ENCODE data around the gene FBXW11. TPM values are rescaled to one million over a fixed set of nuclear protein-coding genes. Genes with fewer than 3 reads are reported as not detected.

FBXW11 gene
- total RNA-seq, 1 donor from 2014 or later = 64.7 TPM

DNA sequence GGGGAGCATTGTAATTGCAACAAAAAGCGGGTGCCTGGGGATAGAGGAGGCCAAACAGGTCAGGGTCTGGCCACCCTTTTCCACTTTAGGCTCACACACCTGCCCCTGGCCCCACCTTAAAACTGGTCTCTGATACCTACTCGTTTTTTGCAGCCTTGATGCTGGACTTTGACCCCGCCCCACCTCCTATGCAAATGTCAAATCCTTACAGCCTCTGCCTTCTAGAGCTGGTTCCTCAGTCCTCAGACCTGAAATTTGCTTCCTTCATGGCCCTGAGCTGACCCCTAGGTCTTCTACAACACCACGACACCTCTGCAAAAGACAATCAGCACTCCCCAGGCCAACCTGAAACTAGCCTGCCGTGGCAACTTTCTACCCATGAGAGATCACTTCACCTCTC, 183.2 kb downstream of the FBXW11 start:
- Histone ChIP-seq H3K27ac (ENCODE audit: low read depth, low read length) (no peak overlapping the region), H3K27me3 (ENCODE audit: insufficient read depth, low read length) (peaks cover 7% of the 10 kb centered on the region), H3K9me3 (ENCODE audit: insufficient read depth, low read depth, low read length) (no peaks in the 10 kb centered on the region), H3K9ac (ENCODE audit: low read length) (no peak overlapping the region), H4K20me1 (ENCODE audit: insufficient read depth, low read length) (no peaks in the 10 kb centered on the region), H3K4me1 (ENCODE audit: insufficient read depth, low read length) (no peaks in the 10 kb centered on the region), H3K36me3 (ENCODE audit: insufficient read depth, low read length) (no peaks in the 10 kb centered on the region), H3K79me2 (ENCODE audit: insufficient read depth, low read length) (no peaks in the 10 kb centered on the region), H3K4me3 (ENCODE audit: insufficient read depth, low read depth, low read length) (no peak overlapping the region), H3K4me2 (ENCODE audit: low read length) (no peak overlapping the region), H2AFZ (ENCODE audit: low read depth, low read length) (no peak overlapping the region)
- DNase-seq (ENCODE audit: low read depth) = no peak
- H3K27me3 Mint-ChIP-seq (ENCODE audit: low read depth, unreplicated experiment) = peaks cover 38% of the 10 kb centered on the region
- no peak overlapping the region for H3K4me3 Mint-ChIP-seq (ENCODE audit: unreplicated experiment)
- no peak for FAIRE-seq
- peaks cover 5% of the 10 kb centered on the region for H3K36me3 Mint-ChIP-seq (ENCODE audit: low read depth, unreplicated experiment)
- H3K27ac Mint-ChIP-seq (ENCODE audit: unreplicated experiment) = no peak overlapping the region
- H3K4me1 Mint-ChIP-seq (ENCODE audit: low read depth, unreplicated experiment) = peaks cover 10% of the 10 kb centered on the region
- H3K9me3 Mint-ChIP-seq (ENCODE audit: unreplicated experiment) = peaks cover 20% of the 10 kb centered on the region
- TF ChIP-seq, protein P1, sequence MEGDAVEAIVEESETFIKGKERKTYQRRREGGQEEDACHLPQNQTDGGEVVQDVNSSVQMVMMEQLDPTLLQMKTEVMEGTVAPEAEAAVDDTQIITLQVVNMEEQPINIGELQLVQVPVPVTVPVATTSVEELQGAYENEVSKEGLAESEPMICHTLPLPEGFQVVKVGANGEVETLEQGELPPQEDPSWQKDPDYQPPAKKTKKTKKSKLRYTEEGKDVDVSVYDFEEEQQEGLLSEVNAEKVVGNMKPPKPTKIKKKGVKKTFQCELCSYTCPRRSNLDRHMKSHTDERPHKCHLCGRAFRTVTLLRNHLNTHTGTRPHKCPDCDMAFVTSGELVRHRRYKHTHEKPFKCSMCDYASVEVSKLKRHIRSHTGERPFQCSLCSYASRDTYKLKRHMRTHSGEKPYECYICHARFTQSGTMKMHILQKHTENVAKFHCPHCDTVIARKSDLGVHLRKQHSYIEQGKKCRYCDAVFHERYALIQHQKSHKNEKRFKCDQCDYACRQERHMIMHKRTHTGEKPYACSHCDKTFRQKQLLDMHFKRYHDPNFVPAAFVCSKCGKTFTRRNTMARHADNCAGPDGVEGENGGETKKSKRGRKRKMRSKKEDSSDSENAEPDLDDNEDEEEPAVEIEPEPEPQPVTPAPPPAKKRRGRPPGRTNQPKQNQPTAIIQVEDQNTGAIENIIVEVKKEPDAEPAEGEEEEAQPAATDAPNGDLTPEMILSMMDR (IDR thresholded peaks at IDR 0.05; ENCODE audit: insufficient read depth, low read depth, low read length) = no peak
- TF ChIP-seq EZH2 (IDR thresholded peaks at IDR 0.05; ENCODE audit: insufficient read depth, low read length) = no peak

DNA sequence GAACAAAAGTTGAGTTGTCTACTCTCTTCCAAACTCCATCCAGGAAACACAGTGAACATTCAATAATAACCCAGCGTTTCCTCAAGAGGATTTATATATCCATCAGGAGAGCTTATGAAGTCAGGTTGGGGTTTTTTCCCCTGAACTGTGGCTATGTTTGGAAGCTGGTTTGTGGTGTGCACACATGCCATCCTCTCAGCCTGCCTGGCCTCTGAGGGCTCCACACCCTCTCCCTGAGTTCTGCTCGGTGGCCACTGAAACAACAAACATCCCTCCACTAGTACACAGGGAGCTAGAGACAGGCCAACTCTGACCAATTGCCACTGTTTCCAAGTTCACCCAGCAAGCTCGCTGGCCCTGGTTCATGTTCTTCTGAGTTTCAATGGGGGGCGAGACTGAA, 185.2 kb downstream of the FBXW11 start:
- H3K27ac ChIP-seq (ENCODE audit: low read depth, low read length) = no peak overlapping the region
- no peak for FAIRE-seq
- DNase-seq (ENCODE audit: low read depth) = no peak
- H3K27me3 ChIP-seq (ENCODE audit: insufficient read depth, low read length) = peaks cover 11% of the 10 kb centered on the region
- no peaks in the 10 kb centered on the region for H3K79me2 ChIP-seq (ENCODE audit: insufficient read depth, low read length)
- no peaks in the 10 kb centered on the region for H3K4me1 ChIP-seq (ENCODE audit: insufficient read depth, low read length)
- no peaks in the 10 kb centered on the region for H4K20me1 ChIP-seq (ENCODE audit: insufficient read depth, low read length)
- peaks cover 5% of the 10 kb centered on the region for H3K36me3 Mint-ChIP-seq (ENCODE audit: low read depth, unreplicated experiment)
- no peaks in the 10 kb centered on the region for H3K36me3 ChIP-seq (ENCODE audit: insufficient read depth, low read length)
- H3K27ac Mint-ChIP-seq (ENCODE audit: unreplicated experiment) = no peak overlapping the region
- peaks cover 10% of the 10 kb centered on the region for H3K4me1 Mint-ChIP-seq (ENCODE audit: low read depth, unreplicated experiment)
- H3K4me2 ChIP-seq (ENCODE audit: low read length) = no peak overlapping the region
- H3K9ac ChIP-seq (ENCODE audit: low read length) = no peak overlapping the region
- no peak overlapping the region for H2AFZ ChIP-seq (ENCODE audit: low read depth, low read length)
- H3K9me3 Mint-ChIP-seq (ENCODE audit: unreplicated experiment) = peaks cover 17% of the 10 kb centered on the region
- no peaks in the 10 kb centered on the region for H3K9me3 ChIP-seq (ENCODE audit: insufficient read depth, low read depth, low read length)
- no peak overlapping the region for H3K4me3 ChIP-seq (ENCODE audit: insufficient read depth, low read depth, low read length)
- H3K27me3 Mint-ChIP-seq (ENCODE audit: low read depth, unreplicated experiment) = peaks cover 52% of the 10 kb centered on the region
- no peak overlapping the region for H3K4me3 Mint-ChIP-seq (ENCODE audit: unreplicated experiment)
- TF ChIP-seq, protein P1 (IDR thresholded peaks at IDR 0.05; ENCODE audit: insufficient read depth, low read depth, low read length) = no peak
- TF ChIP-seq EZH2 (IDR thresholded peaks at IDR 0.05; ENCODE audit: insufficient read depth, low read length) = no peak

DNA sequence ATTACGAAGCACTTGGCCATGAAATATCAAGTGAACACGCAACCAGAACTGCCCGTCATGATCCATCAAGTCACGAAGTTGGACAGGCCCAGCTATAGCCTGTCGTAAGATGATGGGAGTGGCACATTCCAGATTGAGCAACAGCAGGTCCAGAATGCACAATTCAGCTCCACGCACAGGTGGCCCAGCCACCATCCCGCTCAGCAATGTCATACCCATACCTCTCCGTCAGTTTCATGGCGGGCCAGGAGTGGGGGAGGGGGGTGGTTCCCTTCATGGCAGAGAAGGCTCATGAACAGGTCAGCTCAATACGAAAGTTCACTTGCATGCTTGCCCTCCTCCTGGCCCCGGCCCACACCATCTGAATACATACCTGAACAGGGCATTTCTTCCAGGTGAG, 185.9 kb downstream of the FBXW11 start:
- TF ChIP-seq EZH2 (IDR thresholded peaks at IDR 0.05; ENCODE audit: insufficient read depth, low read length) = no peak
- TF ChIP-seq, protein P1 (IDR thresholded peaks at IDR 0.05; ENCODE audit: insufficient read depth, low read depth, low read length) = no peak
- Mint-ChIP-seq H3K4me3 (ENCODE audit: unreplicated experiment) (no peak overlapping the region), H3K9me3 (ENCODE audit: unreplicated experiment) (peaks cover 15% of the 10 kb centered on the region), H3K27me3 (ENCODE audit: low read depth, unreplicated experiment) (peaks cover 57% of the 10 kb centered on the region), H3K4me1 (ENCODE audit: low read depth, unreplicated experiment) (peaks cover 3% of the 10 kb centered on the region), H3K27ac (ENCODE audit: unreplicated experiment) (no peak overlapping the region), H3K36me3 (ENCODE audit: low read depth, unreplicated experiment) (peaks cover 1% of the 10 kb centered on the region)
- Histone ChIP-seq H4K20me1 (ENCODE audit: insufficient read depth, low read length) (no peaks in the 10 kb centered on the region), H3K9ac (ENCODE audit: low read length) (no peak overlapping the region), H3K27me3 (ENCODE audit: insufficient read depth, low read length) (peaks cover 14% of the 10 kb centered on the region), H2AFZ (ENCODE audit: low read depth, low read length) (no peak overlapping the region), H3K9me3 (ENCODE audit: insufficient read depth, low read depth, low read length) (no peaks in the 10 kb centered on the region), H3K4me1 (ENCODE audit: insufficient read depth, low read length) (no peaks in the 10 kb centered on the region), H3K4me2 (ENCODE audit: low read length) (no peak overlapping the region), H3K79me2 (ENCODE audit: insufficient read depth, low read length) (no peaks in the 10 kb centered on the region), H3K36me3 (ENCODE audit: insufficient read depth, low read length) (no peaks in the 10 kb centered on the region), H3K4me3 (ENCODE audit: insufficient read depth, low read depth, low read length) (no peak overlapping the region), H3K27ac (ENCODE audit: low read depth, low read length) (no peak overlapping the region)
- FAIRE-seq (no peak), DNase-seq (ENCODE audit: low read depth) (no peak)

Data from astrocyte (in vitro differentiated cells and primary cell).